Skeletal muscle satellite cell (primary cell): ENCODE measurements around the gene PLCXD3.

Source experiments
- H3K27me3 ChIP-seq: 2 replicates; pipeline ENCODE4 v1.7.0; 2013; ENCODE audit warnings: low read length; ENCODE audit not compliant: control insufficient read depth, insufficient read depth
- H3K36me3 ChIP-seq: 2 replicates; pipeline ENCODE4 v1.7.0; 2013; ENCODE audit warnings: mild to moderate bottlenecking, control low read depth, low read length; ENCODE audit not compliant: insufficient read depth
- H3K4me1 ChIP-seq: 2 replicates; pipeline ENCODE4 v1.7.0; 2013; ENCODE audit warnings: low read length; ENCODE audit not compliant: control insufficient read depth, insufficient read depth
- H3K4me2 ChIP-seq: 2 replicates; pipeline ENCODE4 v1.7.0; 2013; ENCODE audit warnings: mild to moderate bottlenecking, low read length
- H3K4me3 ChIP-seq: 2 replicates; pipeline ENCODE4 v1.7.0; 2013; ENCODE audit warnings: low read length
- H3K9ac ChIP-seq: 2 replicates; pipeline ENCODE4 v1.7.0; 2013; ENCODE audit warnings: mild to moderate bottlenecking, low read depth, low read length, moderate library complexity
- H3K9me3 ChIP-seq: replicated peaks from 2 replicates; pipeline ENCODE4 v1.7.0; 2013; ENCODE audit warnings: mild to moderate bottlenecking, control low read depth, low read length

Gene PLCXD3

GRCh38 chr5:41410737-41411136 is 99.7 kb downstream of the PLCXD3 start:
- Histone ChIP-seq H3K36me3 (no peaks in the 10 kb centered on the region), H3K9ac (no peak overlapping the region), H3K4me1 (peaks cover 42% of the 10 kb centered on the region), H3K4me3 (no peak overlapping the region), H3K9me3 (no peaks in the 10 kb centered on the region), H3K27me3 (no peaks in the 10 kb centered on the region), H3K4me2 (no peak overlapping the region)

- H3K9me3 ChIP-seq, result no peaks in the 10 kb centered on the region
- no peak overlapping the region for H3K4me2 ChIP-seq
- no peaks in the 10 kb centered on the region for H3K36me3 ChIP-seq
- no peaks in the 10 kb centered on the region for H3K27me3 ChIP-seq
- no peak overlapping the region for H3K4me3 ChIP-seq
- peaks cover 38% of the 10 kb centered on the region for H3K4me1 ChIP-seq
- no peak overlapping the region for H3K9ac ChIP-seq
Observed at GRCh38 chr5:41410307-41410706, 100.1 kb downstream of the PLCXD3 start.

- H3K9ac ChIP-seq, result peak overlapping the region; percentile 17
- no peaks in the 10 kb centered on the region for H3K27me3 ChIP-seq
- H3K36me3 ChIP-seq, result no peaks in the 10 kb centered on the region
- peaks cover 27% of the 10 kb centered on the region for H3K4me1 ChIP-seq
- H3K9me3 ChIP-seq, result no peaks in the 10 kb centered on the region
- H3K4me3 ChIP-seq, result peak overlapping the region; percentile 17
- H3K4me2 ChIP-seq, result peak overlapping the region; percentile 46
Observed at GRCh38 chr5:41408676-41409443, 101.5 kb downstream of the PLCXD3 start.

GRCh38 chr5:41406936-41407335 is 103.5 kb downstream of the PLCXD3 start:
- no peak overlapping the region for H3K4me2 ChIP-seq
- H3K9me3 ChIP-seq, result no peaks in the 10 kb centered on the region
- no peak overlapping the region for H3K4me3 ChIP-seq
- H3K4me1 ChIP-seq, result peaks cover 22% of the 10 kb centered on the region
- H3K36me3 ChIP-seq, result no peaks in the 10 kb centered on the region
- H3K27me3 ChIP-seq, result no peaks in the 10 kb centered on the region
- H3K9ac ChIP-seq, result no peak overlapping the region

DNA sequence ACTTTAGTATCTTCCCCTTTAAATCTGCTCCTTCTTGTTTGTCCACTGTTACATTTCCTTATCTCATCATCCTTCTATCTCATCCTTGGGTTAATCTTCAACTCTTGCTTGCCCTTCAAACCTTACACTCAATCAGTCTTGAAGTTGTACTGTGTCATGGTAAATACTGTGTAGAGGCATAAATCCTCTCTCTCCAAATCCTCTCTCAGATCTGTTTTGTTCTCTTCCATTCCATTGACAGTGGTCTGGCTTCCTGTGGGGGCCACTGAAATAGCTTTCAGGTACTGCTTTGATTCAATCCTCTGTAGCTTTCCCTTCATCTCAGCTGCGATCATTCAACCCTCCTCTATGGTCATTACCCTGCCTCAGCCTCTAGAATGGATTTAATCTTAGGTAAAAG is 104.0 kb downstream of the PLCXD3 start:
- no peak overlapping the region for H3K4me2 ChIP-seq
- H3K36me3 ChIP-seq, result no peaks in the 10 kb centered on the region
- H3K27me3 ChIP-seq, result no peaks in the 10 kb centered on the region
- no peak overlapping the region for H3K4me3 ChIP-seq
- H3K9me3 ChIP-seq, result no peaks in the 10 kb centered on the region
- H3K4me1 ChIP-seq, result peaks cover 22% of the 10 kb centered on the region
- no peak overlapping the region for H3K9ac ChIP-seq

DNA sequence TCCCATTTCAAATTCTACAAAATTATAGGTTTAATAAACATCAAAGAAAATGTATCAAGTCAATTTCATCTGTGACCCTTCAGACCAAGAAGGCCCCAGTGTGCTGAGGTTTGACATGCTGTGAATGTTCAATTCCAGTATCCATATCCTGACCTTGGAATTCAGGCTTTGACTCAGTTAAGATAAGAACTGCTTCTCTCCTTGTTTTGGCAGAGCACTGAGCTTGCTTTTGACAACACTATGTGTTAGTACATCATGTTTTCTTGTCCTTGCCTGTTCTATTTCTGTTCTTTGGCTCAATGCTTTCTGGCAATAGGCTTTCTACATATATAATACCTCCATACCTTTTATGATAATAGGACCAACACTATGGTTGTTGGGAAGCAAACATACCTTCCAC is 105.6 kb downstream of the PLCXD3 start:
- H3K4me3 ChIP-seq, result no peak overlapping the region
- no peaks in the 10 kb centered on the region for H3K27me3 ChIP-seq
- H3K4me1 ChIP-seq, result peaks cover 18% of the 10 kb centered on the region
- H3K9me3 ChIP-seq, result no peaks in the 10 kb centered on the region
- H3K4me2 ChIP-seq, result no peak overlapping the region
- H3K36me3 ChIP-seq, result no peaks in the 10 kb centered on the region
- H3K9ac ChIP-seq, result no peak overlapping the region

- Histone ChIP-seq H3K4me1 (peaks cover 9% of the 10 kb centered on the region), H3K4me3 (no peak overlapping the region), H3K9me3 (peaks cover 3% of the 10 kb centered on the region), H3K36me3 (no peaks in the 10 kb centered on the region), H3K9ac (no peak overlapping the region), H3K27me3 (no peaks in the 10 kb centered on the region), H3K4me2 (no peak overlapping the region)
Observed at GRCh38 chr5:41403846-41404245, 106.6 kb downstream of the PLCXD3 start.

DNA sequence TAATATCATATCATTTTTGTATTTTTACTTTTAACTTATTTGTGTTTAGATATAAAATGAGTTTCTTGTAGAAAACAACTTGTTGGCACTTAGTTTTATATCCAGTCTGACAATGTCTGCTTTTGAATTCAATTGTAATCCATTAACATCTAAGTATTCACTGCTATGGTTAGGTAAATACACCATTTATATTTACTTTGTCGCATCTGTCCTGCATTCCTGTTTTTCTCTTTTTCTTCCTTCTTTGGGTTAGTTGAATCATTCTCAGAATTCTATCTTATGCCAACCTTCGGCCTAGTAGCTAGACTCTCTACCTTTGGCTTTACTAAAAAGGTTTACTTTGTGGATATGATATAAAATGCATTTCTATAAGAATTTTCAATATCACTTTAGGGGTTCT is 107.6 kb downstream of the PLCXD3 start:
- Histone ChIP-seq H3K9ac (no peak overlapping the region), H3K4me1 (no peaks in the 10 kb centered on the region), H3K4me2 (no peak overlapping the region), H3K36me3 (no peaks in the 10 kb centered on the region), H3K4me3 (no peak overlapping the region), H3K9me3 (peaks cover 3% of the 10 kb centered on the region), H3K27me3 (no peaks in the 10 kb centered on the region)

DNA sequence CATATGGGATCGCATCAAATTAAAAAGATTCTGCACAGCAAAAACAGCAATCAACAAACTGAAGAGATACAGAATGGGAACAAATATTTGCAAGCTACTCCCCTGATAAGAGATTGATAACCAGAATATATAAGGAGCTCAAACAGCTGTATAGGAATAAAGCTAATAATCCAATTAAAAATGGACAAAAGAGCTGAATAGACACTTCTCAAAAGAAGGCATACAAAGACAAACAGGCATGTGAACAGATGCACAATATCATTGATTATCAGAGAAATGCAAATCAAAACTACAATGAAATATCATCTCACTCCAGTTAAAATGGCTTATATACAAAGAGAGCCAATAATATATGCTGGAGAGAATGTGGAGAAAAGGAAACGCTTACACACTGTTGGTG is 110.6 kb downstream of the PLCXD3 start:
- Histone ChIP-seq H3K9ac (no peak overlapping the region), H3K4me1 (no peaks in the 10 kb centered on the region), H3K4me3 (no peak overlapping the region), H3K9me3 (peaks cover 3% of the 10 kb centered on the region), H3K4me2 (no peak overlapping the region), H3K36me3 (no peaks in the 10 kb centered on the region), H3K27me3 (no peaks in the 10 kb centered on the region)

GRCh38 chr5:41392016-41392415 is 118.4 kb downstream of the PLCXD3 start:
- H3K9me3 ChIP-seq, result no peaks in the 10 kb centered on the region
- no peak overlapping the region for H3K4me2 ChIP-seq
- no peak overlapping the region for H3K9ac ChIP-seq
- no peaks in the 10 kb centered on the region for H3K27me3 ChIP-seq
- no peaks in the 10 kb centered on the region for H3K36me3 ChIP-seq
- no peaks in the 10 kb centered on the region for H3K4me1 ChIP-seq
- no peak overlapping the region for H3K4me3 ChIP-seq

- no peak overlapping the region for H3K9ac ChIP-seq
- H3K4me3 ChIP-seq, result no peak overlapping the region
- H3K4me1 ChIP-seq, result no peaks in the 10 kb centered on the region
- H3K27me3 ChIP-seq, result no peaks in the 10 kb centered on the region
- H3K9me3 ChIP-seq, result no peaks in the 10 kb centered on the region
- H3K36me3 ChIP-seq, result no peaks in the 10 kb centered on the region
- no peak overlapping the region for H3K4me2 ChIP-seq
Observed at GRCh38 chr5:41374631-41375030, 135.8 kb downstream of the PLCXD3 start.

DNA sequence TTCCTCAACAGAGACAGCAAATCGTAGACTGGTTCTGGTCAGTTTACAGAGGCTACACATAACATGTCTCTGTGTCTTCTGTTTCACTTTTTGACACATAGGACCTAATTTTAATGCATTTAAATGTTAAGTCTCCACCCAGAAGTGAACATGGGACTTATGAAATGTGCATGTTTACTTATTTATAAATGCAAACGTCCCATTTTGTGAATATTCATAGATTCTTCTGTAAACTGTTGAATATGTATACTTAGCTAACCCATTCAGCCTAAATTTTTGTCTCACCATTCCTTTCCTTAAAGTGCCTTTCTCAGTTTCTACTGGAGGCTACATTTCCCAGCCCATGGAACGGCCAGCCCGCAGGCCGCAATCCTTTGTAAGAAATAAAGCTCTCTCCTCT is 137.2 kb downstream of the PLCXD3 start:
- Histone ChIP-seq H3K9me3 (no peaks in the 10 kb centered on the region), H3K36me3 (no peaks in the 10 kb centered on the region), H3K4me3 (no peak overlapping the region), H3K9ac (no peak overlapping the region), H3K4me2 (no peak overlapping the region), H3K4me1 (no peaks in the 10 kb centered on the region), H3K27me3 (no peaks in the 10 kb centered on the region)
